EH (cell line): Measurements from ENCODE around the gene CSRNP3.
"Not testable (repeated sequence)": the region's sequence is repeated elsewhere in the genome, so short reads cannot be mapped to it uniquely, and the experiment has no call there.

Experiments used
- DNase-seq: peaks from one replicate; pipeline ENCODE4 v3.0.0-alpha.2; 2015; ENCODE audit warnings: low read depth

The CSRNP3 gene

DNA sequence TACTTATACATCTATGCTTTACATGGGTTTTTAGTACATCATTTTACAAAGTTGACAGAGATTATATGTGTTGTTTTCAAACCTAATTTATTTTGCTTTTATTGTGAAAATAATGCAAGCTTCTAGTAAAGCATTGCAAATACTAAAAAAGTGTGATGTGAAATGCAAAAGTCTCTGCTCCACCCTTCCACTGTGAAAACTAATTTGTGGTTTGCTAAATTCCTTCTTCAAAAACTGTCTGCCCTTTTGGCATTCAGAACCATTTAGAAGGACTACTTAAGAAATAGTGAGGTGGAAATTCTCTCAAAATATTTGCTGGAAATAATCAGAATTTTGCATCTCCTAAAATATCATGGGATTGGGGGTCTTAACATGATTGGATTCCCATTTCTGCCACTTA lies 78.4 kb downstream of the CSRNP3 start:
- DNase-seq, result no peak

- no peak for DNase-seq
These were observed 80.1 kb downstream of the CSRNP3 start for GRCh38 chr2:165549619-165550018.

GRCh38 chr2:165558832-165559231 lies 89.3 kb downstream of the CSRNP3 start:
- no peak for DNase-seq

DNA sequence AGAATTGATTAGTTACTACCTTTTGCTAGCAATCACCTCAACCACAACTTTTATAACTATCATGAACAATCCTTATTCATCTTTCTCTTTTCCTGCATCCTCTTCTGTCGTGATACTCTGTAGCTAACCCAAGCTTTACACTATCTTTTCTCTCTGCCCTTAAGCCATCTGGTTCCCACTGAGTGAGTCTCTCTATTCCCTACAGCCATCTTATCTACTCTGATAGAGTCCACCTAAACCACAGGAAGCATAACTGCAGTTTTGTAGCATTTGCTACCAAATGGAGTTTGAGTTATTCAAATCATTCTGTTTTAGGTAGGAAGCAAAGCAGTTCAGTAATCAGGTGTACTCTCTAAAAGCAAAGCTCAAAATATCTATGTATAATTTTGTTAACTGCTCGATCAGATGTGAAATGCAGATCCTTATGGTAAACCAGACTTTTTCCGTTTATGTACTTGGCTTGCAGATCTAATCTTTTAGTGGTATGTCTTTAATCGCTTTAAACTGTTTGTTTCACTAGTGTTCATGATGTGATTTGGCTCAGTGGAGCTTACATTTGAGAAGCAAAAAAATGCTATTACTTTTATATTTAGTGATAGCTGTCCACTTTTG lies 91.0 kb downstream of the CSRNP3 start:
- DNase-seq, result no peak

GRCh38 chr2:165561516-165561915 lies 92.0 kb downstream of the CSRNP3 start:
- DNase-seq, result no peak

GRCh38 chr2:165562233-165562632 lies 92.7 kb downstream of the CSRNP3 start:
- DNase-seq, result no peak

GRCh38 chr2:165563468-165564225 lies 94.1 kb downstream of the CSRNP3 start:
- DNase-seq, result no peak

DNA sequence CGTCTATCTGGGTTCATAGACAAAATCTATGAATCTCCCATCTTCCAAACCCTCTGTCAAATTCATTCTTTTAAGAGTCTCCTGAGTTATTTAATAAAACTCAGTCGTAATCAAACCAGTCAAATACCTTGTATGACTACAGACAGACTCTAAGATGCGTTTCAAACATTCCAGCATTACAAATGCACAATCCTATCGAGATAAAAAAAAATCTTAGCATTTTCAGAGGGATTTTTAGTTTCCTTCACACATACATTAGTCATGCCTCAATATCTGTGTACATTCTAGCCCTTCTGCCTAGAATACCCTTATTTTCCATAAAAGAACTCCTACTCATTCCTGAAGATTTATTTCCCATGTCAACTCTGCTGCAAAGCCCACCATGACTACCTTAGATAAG lies 96.5 kb downstream of the CSRNP3 start:
- no peak for DNase-seq

DNA sequence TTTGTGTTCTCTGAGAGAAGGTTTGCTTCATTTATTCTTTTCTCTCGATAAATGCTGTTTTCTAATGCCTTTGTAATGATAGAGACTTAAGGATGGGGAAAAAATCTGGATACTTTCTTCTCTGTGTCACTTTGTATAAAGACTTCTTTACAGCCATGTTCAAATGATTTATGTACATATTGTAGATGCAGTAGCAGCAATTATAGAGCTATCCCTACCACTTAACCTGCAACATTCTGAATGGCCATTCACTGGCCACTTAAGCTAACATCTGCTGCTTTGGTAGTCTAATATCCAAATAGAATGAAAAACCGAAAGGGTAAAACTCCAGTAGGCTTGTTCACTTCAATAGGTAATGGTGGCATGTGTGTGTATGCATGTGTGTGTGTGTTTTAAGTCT lies 97.8 kb downstream of the CSRNP3 start:
- DNase-seq, result no peak

DNA sequence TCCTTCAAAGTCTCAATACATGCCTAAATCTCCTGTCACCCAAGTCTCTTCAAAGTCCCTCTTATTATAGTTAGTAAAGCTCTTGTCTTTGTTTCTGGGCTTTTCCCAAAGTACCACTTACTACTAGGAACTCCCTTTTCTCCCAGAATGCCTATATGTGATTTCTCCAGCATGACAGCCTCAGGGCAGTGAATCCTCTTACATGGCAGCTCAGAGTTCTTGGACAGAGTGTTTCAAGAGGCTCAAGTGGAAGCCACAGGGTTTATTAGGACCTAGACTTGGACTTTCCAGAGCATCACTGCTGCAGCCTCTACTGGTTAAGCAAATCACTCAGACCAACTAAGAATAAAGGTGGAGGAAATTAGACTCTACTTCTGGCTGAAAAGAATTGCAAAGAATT lies 98.9 kb downstream of the CSRNP3 start:
- no peak for DNase-seq

DNA sequence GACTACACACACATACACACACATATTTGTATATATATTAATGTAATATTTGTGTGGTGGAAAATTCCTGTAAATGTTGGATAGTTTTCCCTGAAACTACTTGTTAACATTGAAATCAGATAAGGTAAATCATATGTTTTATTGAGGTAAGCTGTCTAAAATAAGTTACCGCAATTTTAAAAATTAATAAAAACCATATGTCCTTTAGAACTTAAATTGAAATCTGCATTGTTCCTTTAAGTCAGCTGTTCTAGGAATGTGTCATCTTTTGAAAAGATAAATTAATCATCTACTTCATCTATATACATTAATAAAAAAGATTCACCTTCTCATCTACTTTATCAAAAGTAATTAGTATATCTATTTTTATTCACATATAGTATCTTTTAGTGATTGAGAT lies 102.0 kb downstream of the CSRNP3 start:
- DNase-seq, result no peak

DNA sequence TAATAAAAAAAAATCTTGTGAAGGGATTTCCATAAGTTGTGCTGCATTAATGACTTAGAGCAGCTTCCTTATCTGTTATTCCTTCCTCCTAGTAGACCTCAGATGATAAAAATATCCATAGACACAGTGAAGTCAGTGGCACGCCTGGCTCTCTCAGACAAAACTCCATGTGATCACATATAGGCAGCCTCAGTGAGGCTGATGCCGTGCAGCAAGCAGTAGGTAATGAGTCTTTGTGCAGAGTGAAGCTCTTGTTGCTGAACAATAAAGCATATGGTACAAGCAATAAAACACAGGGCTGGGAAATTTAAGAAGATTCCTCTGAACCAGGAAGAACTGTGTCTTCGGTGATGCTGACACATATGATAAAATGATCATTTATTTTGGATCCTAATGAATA lies 102.7 kb downstream of the CSRNP3 start:
- DNase-seq, result no peak

- DNase-seq, result no peak
These were observed 104.3 kb downstream of the CSRNP3 start for GRCh38 chr2:165573534-165574461.

- DNase-seq, result no peak
These were observed 105.6 kb downstream of the CSRNP3 start for GRCh38 chr2:165575044-165575615.

DNA sequence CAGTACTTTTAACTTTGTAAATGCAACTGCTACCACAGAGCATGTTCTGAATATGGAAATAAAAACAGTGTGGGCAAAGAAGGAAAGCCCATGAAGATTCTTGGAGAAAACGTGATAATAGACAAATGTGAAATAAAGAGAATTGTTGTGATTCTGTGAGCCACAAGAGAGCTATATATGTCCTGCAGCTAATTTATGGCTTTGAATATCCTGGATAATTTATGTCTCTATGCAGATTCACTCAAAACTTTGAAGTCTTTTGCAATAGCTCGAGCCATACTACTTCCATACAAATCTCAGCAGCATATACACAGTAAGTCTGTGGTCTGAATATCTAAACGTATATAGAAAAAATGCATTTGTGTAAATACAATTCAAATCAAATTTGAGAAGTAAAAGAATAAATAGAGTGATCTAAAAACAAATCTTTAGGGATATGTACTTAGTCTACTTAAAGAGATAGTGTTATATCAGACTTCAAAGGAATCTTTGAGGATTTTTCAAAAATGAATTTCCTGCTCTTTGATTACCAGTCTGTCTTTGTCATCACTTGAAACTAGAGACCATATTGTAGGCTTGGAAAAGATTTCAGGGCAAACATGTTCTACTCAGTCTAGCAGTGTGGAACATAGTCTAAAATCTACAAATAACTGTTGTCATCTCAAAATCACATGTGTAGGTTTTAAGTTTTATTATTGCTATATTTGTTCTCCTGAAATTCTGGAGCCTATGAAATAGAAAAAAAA lies 107.1 kb downstream of the CSRNP3 start:
- DNase-seq, result no peak

GRCh38 chr2:165582409-165582808 lies 112.9 kb downstream of the CSRNP3 start:
- peak; percentile 34 for DNase-seq

- DNase-seq, result no peak
These were observed 113.5 kb downstream of the CSRNP3 start for GRCh38 chr2:165582863-165583506.

DNA sequence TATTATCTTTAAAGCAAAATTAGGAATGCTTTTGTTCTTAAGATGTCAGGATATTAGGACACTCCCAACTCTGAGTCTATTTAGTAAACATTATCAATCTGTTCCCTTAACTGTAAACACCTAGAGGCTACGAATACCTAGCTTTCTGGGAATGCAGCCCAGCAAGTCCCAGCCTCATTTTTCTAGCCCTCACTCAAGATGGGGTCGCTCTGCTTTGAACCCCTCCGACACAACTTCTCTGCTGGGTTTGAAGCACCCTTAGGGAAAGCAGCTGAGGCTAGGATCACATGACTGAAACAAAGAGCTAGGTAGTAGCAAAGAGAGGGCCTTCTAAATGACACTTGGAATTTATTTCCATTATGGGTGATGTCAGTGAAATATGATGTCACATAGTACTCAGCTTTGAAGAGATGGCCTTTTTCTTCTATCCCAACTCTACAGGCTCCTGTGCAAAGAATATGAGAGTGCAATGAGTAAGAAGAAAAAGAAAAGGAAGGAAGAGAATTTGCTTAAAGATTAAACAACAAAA lies 114.7 kb downstream of the CSRNP3 start:
- no peak for DNase-seq

- DNase-seq, result no peak
These were observed 116.5 kb downstream of the CSRNP3 start for GRCh38 chr2:165586019-165586418.

- DNase-seq, result no peak
These were observed 117.9 kb downstream of the CSRNP3 start for GRCh38 chr2:165587335-165587938.

- not testable (repeated sequence) for DNase-seq
These were observed 121.5 kb downstream of the CSRNP3 start for GRCh38 chr2:165590999-165591398.
